Fibroblast of peridontal ligament (primary cell): ENCODE measurements around the gene GOLIM4.
A peak's percentile ranks its signal among the peaks of the same experiment; 100 is the strongest.

Experiments used
- DNase-seq: peaks from one replicate; pipeline ENCODE4 v3.0.0-alpha.2; 2010; ENCODE audit errors: extremely low read depth

The GOLIM4 gene

GRCh38 chr3:168100777-168101492 lies 5.2 kb upstream of the GOLIM4 start:
- peak; percentile 48 for DNase-seq

GRCh38 chr3:168097381-168097780 lies 1.7 kb upstream of the GOLIM4 start:
- no peak for DNase-seq

GRCh38 chr3:168096210-168096652 lies 507 bp upstream of the GOLIM4 start:
- peak; percentile 93 for DNase-seq

GRCh38 chr3:168094877-168095610 lies 680 bp downstream of the GOLIM4 start:
- peak; percentile 42 for DNase-seq

- DNase-seq: peak; percentile 57
Observed at GRCh38 chr3:168094580-168094876, 1.2 kb downstream of the GOLIM4 start.

GRCh38 chr3:168093790-168094189 lies 1.9 kb downstream of the GOLIM4 start:
- no peak for DNase-seq

- DNase-seq: peak; percentile 29
Observed at GRCh38 chr3:168093229-168093628, 2.5 kb downstream of the GOLIM4 start.

GRCh38 chr3:168091941-168092340 lies 3.8 kb downstream of the GOLIM4 start:
- DNase-seq: no peak

GRCh38 chr3:168091302-168091858 lies 4.3 kb downstream of the GOLIM4 start:
- no peak for DNase-seq

- DNase-seq: no peak
Observed at GRCh38 chr3:168090306-168091085, 5.2 kb downstream of the GOLIM4 start.

- no peak for DNase-seq
Observed at GRCh38 chr3:168089179-168089771, 6.4 kb downstream of the GOLIM4 start.

GRCh38 chr3:168088106-168088720 lies 7.5 kb downstream of the GOLIM4 start:
- DNase-seq: no peak

GRCh38 chr3:168087539-168087938 lies 8.2 kb downstream of the GOLIM4 start:
- no peak for DNase-seq

- DNase-seq: no peak
Observed at GRCh38 chr3:168086541-168087260, 9.0 kb downstream of the GOLIM4 start.

- no peak for DNase-seq
Observed at GRCh38 chr3:168085491-168086119, 10.1 kb downstream of the GOLIM4 start.

- DNase-seq: no peak
Observed at GRCh38 chr3:168083906-168084305, 11.8 kb downstream of the GOLIM4 start.

GRCh38 chr3:168081856-168082255 lies 13.9 kb downstream of the GOLIM4 start:
- DNase-seq: no peak

- DNase-seq: no peak
Observed at GRCh38 chr3:168081171-168081771, 14.5 kb downstream of the GOLIM4 start.

- DNase-seq: no peak
Observed at GRCh38 chr3:168080499-168081170, 15.1 kb downstream of the GOLIM4 start.
